Kidney capillary endothelial cell (primary cell): ENCODE results near the gene RHBDF1.
"Not testable (repeated sequence)": the region's sequence is repeated elsewhere in the genome, so short reads cannot be mapped to it uniquely, and the experiment has no call there.

ENCODE experiments used
- DNase-seq: peaks from one replicate; pipeline ENCODE4 v3.0.0-alpha.2; 2018; ENCODE audit warnings: low spot score

Gene RHBDF1

DNA sequence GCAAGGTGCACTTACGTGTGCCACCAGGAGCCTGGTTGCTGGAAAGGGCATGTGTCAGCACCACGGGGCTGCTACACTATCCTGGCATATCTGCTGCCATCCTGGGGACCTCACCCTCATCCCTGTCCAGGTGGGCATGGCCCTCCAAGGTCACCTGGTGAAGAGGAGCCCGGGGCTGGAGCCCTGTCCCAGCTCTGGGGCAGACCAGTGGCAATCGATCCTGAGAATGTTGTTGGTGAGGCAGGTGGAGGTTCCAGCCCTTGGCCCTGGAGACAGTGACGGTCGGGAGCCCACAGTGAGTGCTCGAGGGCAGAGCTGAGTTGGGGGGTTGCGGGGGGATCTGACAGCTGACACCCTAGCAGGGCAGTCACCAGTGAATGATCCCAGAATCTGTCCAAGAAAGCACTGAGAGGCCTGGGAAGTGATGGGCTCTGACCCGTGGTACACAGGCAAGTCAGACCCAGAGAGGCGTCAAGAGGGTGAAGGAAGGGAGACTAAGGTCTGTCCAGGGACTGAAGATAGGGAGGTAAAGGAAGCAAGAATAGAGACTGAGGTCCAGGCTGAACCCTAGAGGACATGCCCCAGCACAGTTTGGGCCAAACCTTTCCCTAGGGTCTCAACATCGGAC, 36.6 kb downstream of the RHBDF1 start:
- no peak for DNase-seq

DNA sequence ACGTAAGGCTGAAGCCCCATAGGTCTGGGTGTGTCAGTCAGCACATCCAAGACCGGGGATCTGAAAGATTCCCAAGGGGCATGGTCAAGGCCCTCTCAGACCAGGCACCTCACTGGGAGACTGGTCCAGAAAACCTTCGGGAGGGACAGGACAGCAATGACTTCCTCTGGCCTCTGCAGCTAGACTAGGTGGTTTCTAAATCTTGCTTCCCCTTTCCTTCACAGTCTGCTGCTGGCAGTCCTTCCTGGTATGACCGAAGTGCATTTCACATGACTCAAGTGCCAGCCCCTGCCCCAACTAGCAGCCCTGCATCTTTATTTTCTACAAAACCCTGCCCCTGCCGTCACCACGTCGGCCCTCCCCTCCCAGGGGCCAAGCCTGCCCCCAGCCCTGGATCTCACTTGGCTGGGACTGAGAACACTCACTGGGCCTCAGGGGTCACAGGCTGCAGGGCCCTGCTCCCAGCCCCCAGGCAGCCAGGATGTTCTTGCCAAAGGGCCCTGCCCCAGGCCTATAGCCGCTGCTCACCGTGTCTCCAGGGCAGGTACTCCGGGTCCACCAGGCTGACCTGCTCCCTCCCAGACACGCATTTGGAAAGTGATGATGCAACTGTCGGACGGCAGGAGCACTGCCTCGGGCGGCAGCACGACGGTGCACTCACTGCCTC, 37.3 kb downstream of the RHBDF1 start:
- no peak for DNase-seq

DNA sequence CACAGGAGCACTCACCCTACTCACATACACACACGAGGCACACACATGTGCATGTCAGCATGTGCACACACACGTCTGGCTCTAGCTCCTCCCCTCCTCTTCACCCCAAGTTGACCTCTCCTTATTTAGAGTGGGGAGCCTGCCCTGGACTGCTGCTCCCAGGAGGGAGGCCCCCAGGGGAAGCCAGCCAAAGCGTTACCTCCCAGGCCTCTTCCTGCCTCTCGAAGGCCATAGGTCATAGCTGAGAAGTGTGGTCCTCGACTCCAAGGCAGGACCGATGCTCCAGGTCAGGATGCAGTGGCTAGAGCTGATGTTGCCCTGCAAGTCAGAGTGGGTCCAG, 37.8 kb downstream of the RHBDF1 start:
- no peak for DNase-seq

DNA sequence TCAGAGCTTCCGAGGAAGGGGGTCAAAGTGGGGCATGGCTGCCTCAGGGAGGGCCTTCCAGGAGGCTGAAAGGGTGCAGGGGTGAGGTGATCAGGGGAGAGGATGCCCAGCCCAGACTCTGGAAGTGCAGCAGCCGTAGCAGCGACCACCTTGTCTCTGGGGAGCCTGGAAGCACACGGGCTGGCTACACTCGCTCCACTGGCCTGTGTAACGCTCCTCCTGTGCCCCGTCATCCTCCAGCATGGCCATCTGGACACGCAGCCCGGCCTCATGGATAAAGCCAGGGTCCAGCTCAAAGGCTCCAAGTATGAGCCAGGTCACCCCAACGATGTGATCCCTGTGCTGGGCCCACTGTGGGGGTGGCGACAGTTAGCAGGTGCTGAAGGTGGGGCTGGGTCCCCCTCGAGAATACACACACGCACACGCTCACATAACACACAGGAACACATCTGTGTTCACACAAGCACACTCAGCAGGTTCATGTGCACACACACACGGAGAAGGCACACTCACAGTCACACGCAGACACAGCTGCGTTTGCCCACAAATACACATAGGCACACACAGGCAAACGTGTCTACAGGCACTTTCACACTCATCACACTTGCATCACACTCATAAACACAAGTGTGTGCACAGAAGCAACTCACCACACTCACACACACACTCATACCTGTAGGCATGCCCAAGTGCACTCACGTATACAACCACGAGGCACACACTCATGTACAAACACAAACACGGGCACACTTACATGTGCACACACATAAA, 38.4 kb downstream of the RHBDF1 start:
- no peak for DNase-seq

DNA sequence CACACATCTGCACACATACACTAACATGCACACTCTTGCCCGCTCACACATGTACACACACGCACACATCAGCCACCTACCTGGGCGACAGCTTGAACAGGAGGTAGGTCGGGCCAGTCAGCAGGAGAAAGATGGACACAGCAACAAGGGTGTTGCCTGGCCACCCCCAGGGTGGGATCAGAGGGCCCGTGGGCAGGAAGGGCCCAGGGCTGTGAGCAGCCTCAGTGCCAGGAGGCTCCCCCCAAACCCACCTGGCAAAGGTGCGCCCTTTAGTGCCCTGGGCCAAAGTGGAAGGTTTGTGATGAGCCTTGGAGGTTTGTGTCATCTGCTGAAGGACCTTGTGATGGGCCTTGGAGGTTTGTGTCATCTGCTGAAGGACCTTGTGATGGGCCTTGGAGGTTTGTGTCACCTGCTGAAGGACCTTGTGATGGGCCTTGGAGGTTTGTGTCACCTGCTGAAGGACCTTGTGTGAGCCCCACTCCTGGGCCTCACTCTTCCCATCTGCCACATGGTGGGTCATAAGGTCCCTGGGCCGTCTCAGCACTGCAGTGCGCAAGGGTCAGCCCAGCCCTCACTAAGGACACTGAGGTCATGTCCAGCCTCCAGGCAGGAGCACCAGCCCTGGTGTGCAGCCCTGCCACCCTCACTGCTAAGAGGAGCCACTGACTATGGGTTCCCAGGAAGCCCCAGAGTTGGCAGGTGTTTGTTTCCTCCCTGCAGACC, 39.1 kb downstream of the RHBDF1 start:
- not testable (repeated sequence) for DNase-seq

DNA sequence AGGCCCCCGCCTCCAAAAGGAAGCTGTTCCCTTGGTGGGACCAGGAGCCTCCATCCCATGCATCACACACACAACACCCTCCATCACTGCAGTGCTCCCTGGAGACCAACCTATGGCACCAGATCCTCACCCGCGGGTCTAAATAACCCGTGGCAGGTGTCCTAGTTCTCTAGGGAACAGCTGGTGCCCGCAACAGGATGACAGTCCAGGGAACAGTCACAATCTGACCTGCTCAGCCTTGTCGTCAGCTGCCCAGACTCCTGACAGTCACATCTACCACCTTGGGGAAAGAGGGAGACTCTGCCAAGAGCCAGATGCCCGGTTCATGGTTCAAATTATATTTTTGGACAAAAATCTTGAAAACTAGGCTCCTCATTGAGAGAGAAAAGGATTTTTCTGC, 41.8 kb downstream of the RHBDF1 start:
- DNase-seq, result not testable (repeated sequence)

DNA sequence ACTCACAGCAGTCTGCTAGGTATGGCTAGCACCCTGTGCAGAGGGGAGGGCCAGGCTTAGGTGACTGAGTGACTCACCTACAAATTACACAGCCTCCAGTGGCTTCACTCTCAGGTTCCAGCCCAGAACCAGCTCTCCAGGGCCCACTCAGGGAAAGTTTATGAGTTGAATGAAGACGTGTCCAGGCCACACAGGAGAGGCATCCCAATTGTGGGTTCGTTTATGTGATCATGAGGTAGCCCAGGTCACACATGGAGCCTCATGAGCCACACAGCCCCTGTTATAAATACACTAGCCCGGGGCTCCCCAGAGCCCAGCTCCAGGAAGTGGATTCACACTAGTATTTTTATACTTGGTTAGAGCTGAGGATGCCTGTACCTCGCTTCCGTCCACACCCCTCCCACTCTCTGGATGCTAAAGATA, 46.5 kb downstream of the RHBDF1 start:
- not testable (repeated sequence) for DNase-seq

DNA sequence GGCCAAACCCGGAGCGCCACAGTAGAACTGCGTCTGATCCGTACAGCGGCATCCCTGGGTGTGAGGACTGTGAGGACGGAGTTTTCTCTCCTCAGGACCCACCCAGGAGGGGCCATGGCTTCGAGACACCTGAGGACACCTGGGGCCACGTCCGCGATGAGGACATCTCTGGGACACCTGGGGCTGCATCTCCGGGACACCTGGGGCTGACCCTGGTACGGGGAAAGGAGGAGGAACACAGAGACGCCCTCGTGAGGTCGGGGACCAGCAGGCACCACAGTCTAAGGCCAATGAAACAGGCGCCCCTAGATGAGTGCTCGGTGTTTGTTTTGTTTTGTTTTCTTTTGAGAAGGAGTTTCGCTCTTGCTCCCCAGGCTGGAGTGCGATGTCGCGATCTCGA, 48.3 kb downstream of the RHBDF1 start:
- not testable (repeated sequence) for DNase-seq

DNA sequence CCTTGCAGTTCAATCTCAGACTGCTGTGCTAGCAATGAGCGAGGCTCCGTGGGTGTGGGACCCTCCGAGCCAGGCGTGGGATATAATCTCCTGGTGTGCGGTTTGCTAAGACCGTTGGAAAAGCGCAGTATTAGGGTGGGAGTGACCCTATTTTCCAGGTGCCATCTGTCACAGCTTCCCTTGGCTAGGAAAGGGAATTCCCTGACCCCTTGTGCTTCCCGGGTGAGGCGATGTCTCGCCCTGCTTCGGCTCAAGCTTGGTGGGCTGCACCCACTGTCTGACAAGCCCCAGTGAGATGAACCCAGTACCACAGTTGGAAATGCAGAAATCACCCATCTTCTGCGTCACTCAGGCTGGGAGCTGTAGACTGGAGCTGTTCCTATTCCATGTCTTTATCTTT, 51.5 kb downstream of the RHBDF1 start:
- DNase-seq, result not testable (repeated sequence)

DNA sequence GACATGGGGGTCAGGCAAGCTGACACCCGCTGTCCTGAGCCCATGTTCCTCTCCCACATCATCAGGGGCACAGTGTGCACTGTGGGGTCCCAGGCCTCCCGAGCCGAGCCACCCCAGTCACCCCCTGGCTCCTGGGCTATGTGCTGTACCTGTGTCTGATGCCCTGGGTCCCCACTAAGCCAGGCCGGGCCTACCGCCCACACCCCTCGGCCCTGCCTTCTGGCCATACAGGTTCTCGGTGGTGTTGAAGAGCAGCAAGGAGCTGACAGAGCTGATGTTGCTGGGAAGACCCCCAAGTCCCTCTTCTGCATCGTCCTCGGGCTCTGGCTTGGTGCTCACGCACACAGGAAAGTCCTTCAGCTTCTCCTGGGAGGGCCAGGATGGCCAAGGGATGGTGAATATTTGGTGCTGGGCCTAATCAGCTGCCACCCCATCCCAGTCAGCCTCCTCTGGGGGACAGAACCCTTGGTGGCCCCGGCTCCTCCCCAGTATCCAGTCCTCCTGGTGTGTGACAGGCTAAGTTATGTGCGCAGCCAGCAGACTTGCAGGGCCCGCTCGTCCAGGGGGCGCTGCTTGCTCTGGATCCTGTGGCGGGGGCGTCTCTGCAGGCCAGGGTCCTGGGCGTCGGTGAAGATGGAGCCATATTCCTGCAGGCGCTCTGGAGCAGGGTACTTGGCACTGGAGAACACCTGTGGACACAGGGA, 55.2 kb downstream of the RHBDF1 start:
- not testable (repeated sequence) for DNase-seq

DNA sequence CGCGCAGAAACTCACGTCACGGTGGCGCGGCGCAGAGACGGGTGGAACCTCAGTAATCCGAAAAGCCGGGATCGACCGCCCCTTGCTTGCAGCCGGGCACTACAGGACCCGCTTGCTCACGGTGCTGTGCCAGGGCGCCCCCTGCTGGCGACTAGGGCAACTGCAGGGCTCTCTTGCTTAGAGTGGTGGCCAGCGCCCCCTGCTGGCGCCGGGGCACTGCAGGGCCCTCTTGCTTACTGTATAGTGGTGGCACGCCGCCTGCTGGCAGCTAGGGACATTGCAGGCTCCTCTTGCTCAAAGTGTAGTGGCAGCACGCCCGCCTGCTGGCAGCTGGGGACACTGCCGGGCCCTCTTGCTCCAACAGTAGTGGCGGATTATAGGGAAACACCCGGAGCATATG, 61.7 kb downstream of the RHBDF1 start:
- not testable (repeated sequence) for DNase-seq

DNA sequence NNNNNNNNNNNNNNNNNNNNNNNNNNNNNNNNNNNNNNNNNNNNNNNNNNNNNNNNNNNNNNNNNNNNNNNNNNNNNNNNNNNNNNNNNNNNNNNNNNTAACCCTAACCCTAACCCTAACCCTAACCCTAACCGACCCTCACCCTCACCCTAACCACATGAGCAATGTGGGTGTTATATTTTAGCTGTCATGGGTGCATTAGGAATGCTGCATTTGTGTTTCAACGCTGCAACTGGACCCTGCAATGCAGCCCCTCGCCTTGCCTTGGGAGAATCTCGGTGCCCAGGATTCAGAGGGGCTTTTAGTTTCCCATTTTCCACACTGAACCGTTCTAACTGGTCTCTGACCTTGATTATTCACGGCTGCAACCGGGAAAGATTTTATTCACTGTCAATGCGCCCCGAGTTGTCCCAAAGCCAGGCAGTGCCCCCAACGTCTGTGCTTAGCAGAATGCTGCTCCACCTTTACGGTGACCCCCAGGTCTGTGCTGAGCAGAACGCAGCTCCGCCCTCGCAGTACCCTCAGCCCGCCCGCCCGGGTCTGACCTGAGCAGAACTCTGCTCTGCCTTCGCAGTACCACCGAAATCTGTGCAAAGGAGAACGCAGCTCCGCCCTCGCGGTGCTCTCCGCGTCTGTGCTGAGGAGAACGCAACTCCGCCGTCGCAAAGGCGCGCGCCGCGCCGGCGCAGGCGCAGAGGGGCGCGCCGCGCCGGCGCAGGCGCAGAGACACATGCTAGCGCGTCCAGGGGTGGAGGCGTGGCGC, 62.3 kb downstream of the RHBDF1 start:
- no peak for DNase-seq
